GM23338 (cell line): ENCODE measurements around the gene BRD2. TPM values are rescaled to one million over a fixed set of nuclear protein-coding genes. Genes with fewer than 3 reads are reported as not detected.

Experiments used
- ATAC-seq: fragments of 200-7000 bp; cut with Tn5 transposase; 3 replicates; pipeline ENCODE4 v1.9.1; 2020
- DNase-seq: peaks from one replicate; pipeline ENCODE4 v3.0.0-alpha.2; 2015; ENCODE audit warnings: low spot score
- H2AFZ ChIP-seq: fragments of 200-600 bp; sonication (generic); 2 replicates; pipeline ENCODE4 v1.8.0; 2016; ENCODE audit warnings: antibody characterized with exemption, mild to moderate bottlenecking, moderate library complexity
- H3F3A ChIP-seq: fragments of 200-600 bp; sonication (generic); replicated peaks from 2 replicates; pipeline ENCODE4 v1.8.0; 2017; ENCODE audit warnings: antibody characterized with exemption, mixed run types, low read depth
- H3K27ac ChIP-seq: fragments of 200-600 bp; sonication (generic); 2 replicates; pipeline ENCODE4 v1.6.1; 2016; ENCODE audit warnings: low read depth
- H3K27me3 ChIP-seq: fragments of 200-600 bp; sonication (generic); 2 replicates; pipeline ENCODE4 v1.8.0; 2016; ENCODE audit warnings: mild to moderate bottlenecking, mixed run types, moderate library complexity; ENCODE audit not compliant: insufficient read depth
- H3K36me3 ChIP-seq: fragments of 200-600 bp; sonication (generic); 2 replicates; pipeline ENCODE4 v1.8.0; 2016; ENCODE audit warnings: mild to moderate bottlenecking; ENCODE audit not compliant: insufficient read depth
- H3K4me1 ChIP-seq: fragments of 200-600 bp; sonication (generic); 2 replicates; pipeline ENCODE4 v1.8.0; 2016; ENCODE audit warnings: mild to moderate bottlenecking, moderate library complexity; ENCODE audit not compliant: insufficient read depth
- H3K4me2 ChIP-seq: fragments of 200-600 bp; sonication (generic); 2 replicates; pipeline ENCODE4 v1.7.1; 2017; ENCODE audit warnings: mixed run types
- H3K4me3 ChIP-seq: fragments of 200-600 bp; sonication (generic); 2 replicates; pipeline ENCODE4 v1.6.1; 2016; ENCODE audit warnings: mixed run types
- H3K79me2 ChIP-seq: fragments of 200-600 bp; sonication (generic); replicated peaks from 2 replicates; pipeline ENCODE4 v1.8.0; 2017; ENCODE audit warnings: mild to moderate bottlenecking; ENCODE audit not compliant: insufficient read depth
- H3K9me2 ChIP-seq: fragments of 200-600 bp; sonication (generic); 2 replicates; pipeline ENCODE4 v1.8.0; 2017; ENCODE audit not compliant: insufficient read depth
- H4K20me1 ChIP-seq: fragments of 200-600 bp; sonication (generic); replicated peaks from 2 replicates; pipeline ENCODE4 v1.8.0; 2017; ENCODE audit warnings: mild to moderate bottlenecking; ENCODE audit not compliant: insufficient read depth
- H3K27ac Mint-ChIP-seq: 2 replicates; pipeline ENCODE4 v1.8.0; 2020; ENCODE audit warnings: inconsistent platforms, mild to moderate bottlenecking, moderate library complexity, mixed read lengths
- H3K27me3 Mint-ChIP-seq: 3 replicates; pipeline ENCODE4 v1.8.0; 2022; ENCODE audit warnings: low read depth, mild to moderate bottlenecking, moderate library complexity, mixed read lengths, inconsistent platforms; ENCODE audit not compliant: insufficient read depth, poor library complexity
- H3K36me3 Mint-ChIP-seq: 3 replicates; pipeline ENCODE4 v1.8.0; 2021; ENCODE audit warnings: low read depth, mild to moderate bottlenecking, inconsistent platforms, moderate library complexity, mixed read lengths
- H3K4me1 Mint-ChIP-seq: 3 replicates; pipeline ENCODE4 v1.8.0; 2020; ENCODE audit warnings: mild to moderate bottlenecking, inconsistent platforms, mixed read lengths
- H3K4me3 Mint-ChIP-seq: 3 replicates; pipeline ENCODE4 v1.8.0; 2021; ENCODE audit warnings: moderate library complexity, mild to moderate bottlenecking, inconsistent platforms, mixed read lengths
- H3K9me3 Mint-ChIP-seq: 3 replicates; pipeline ENCODE4 v1.8.0; 2020; ENCODE audit warnings: moderate library complexity, mild to moderate bottlenecking, inconsistent platforms, mixed read lengths
- CREB1 ChIP-seq: fragments of 250-450 bp; sonication (Bioruptor Pico); IDR thresholded peaks from 2 replicates; pipeline ENCODE4 v1.5.0; 2020; ENCODE audit warnings: low read depth, mild to moderate bottlenecking, moderate library complexity
- EZH2 ChIP-seq: fragments of 200-600 bp; sonication (generic); IDR thresholded peaks from one replicate; pipeline ENCODE4 v1.8.0; 2017; ENCODE audit warnings: antibody characterized with exemption, mild to moderate bottlenecking, low read depth; ENCODE audit not compliant: unreplicated experiment
- EZH2phosphoT487 ChIP-seq: fragments of 200-600 bp; sonication (generic); IDR thresholded peaks from one replicate; pipeline ENCODE4 v1.8.1; 2018; ENCODE audit warnings: antibody characterized with exemption; ENCODE audit not compliant: unreplicated experiment
- JUNB ChIP-seq: IDR thresholded peaks from one replicate; pipeline ENCODE4 v1.6.1; 2016; ENCODE audit warnings: antibody characterized with exemption; ENCODE audit not compliant: unreplicated experiment
- NANOG ChIP-seq: IDR thresholded peaks from 2 replicates; pipeline ENCODE4 v1.6.1; 2016; ENCODE audit warnings: antibody characterized with exemption, borderline replicate concordance
- POLR2AphosphoS5 ChIP-seq: IDR thresholded peaks from 2 replicates; pipeline ENCODE4 v1.6.1; 2016; ENCODE audit warnings: antibody characterized with exemption, low read depth
- STAT1 ChIP-seq: IDR thresholded peaks from one replicate; pipeline ENCODE4 v1.6.1; 2016; ENCODE audit warnings: antibody characterized with exemption; ENCODE audit not compliant: unreplicated experiment
- ZNF114 ChIP-seq: fragments of 250-450 bp; sonication (Bioruptor Pico); IDR thresholded peaks from 2 replicates; pipeline ENCODE4 v1.5.0; 2020; ENCODE audit warnings: mild to moderate bottlenecking, moderate library complexity
- ZNF331 ChIP-seq: fragments of 250-450 bp; sonication (Bioruptor Pico); IDR thresholded peaks from 2 replicates; pipeline ENCODE4 v1.5.0; 2020; ENCODE audit warnings: low read depth, mild to moderate bottlenecking, moderate library complexity
- ZNF462 ChIP-seq: fragments of 250-450 bp; sonication (Bioruptor Pico); IDR thresholded peaks from 2 replicates; pipeline ENCODE4 v1.5.0; 2020; ENCODE audit warnings: mild to moderate bottlenecking, moderate library complexity
- polyA plus RNA-seq: library from polyadenylated mRNA; unstranded; fragments of >200 nt; fragmentation: Nextera tagmentation; extraction: Ambion mirVana; gene quantifications from 2 replicates; pipeline ENCODE4 v1.2.1, GENCODE V29; 2016
- total RNA-seq: library from RNA; depleted of rRNA; stranded (reverse); fragments of >200 nt; shearing (Covaris generic); gene quantifications from 2 replicates; pipeline ENCODE4 v1.2.3, GENCODE V29; 2014
- TF ChIP-seq, protein P1 (sequence below): IDR thresholded peaks from 2 replicates; pipeline ENCODE4 v1.6.1; 2016; ENCODE audit warnings: antibody characterized with exemption
- TF ChIP-seq, protein P2 (sequence below), 2 experiments: fragments of 200-600 bp in 1 of 2; sonication (generic) in 1 of 2; conservative IDR thresholded peaks; 2 replicates each; pipeline versions ENCODE4 v1.5.1 to v1.6.1; 2016 to 2017; ENCODE audit warnings: antibody characterized with exemption in 2 of 2, low read depth in 2 of 2, mild to moderate bottlenecking in 2 of 2, moderate library complexity in 1 of 2
- TF ChIP-seq, protein P3 (sequence below): IDR thresholded peaks from one replicate; pipeline ENCODE4 v1.6.1; 2018; ENCODE audit warnings: antibody characterized with exemption; ENCODE audit not compliant: unreplicated experiment

BRD2 gene
- total and polyA plus RNA-seq, 2 experiments from 2014 or later, result 84.9 to 169 TPM

DNA sequence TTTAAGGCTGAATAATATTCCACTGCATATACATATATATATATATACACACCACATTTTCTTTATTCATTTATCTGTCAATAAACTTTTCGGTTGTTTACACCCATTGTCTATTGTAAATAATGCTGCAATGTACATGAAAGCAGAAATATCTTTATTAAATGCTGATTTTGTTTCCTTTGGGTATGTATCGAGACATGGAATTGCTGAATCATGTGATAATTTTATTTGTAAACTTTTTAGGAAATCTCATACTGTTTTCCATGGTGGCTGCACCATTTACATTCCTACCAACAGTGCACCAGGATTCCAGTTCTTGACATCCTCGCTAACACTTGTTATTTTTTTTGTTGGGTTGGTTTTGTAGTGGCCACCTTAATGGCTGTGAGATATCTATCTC, 55.1 kb downstream of the BRD2 start:
- TF ChIP-seq ZNF114 (CRISPR knock-in tag), result no peak
- TF ChIP-seq STAT1, result no peak
- TF ChIP-seq, protein P1, sequence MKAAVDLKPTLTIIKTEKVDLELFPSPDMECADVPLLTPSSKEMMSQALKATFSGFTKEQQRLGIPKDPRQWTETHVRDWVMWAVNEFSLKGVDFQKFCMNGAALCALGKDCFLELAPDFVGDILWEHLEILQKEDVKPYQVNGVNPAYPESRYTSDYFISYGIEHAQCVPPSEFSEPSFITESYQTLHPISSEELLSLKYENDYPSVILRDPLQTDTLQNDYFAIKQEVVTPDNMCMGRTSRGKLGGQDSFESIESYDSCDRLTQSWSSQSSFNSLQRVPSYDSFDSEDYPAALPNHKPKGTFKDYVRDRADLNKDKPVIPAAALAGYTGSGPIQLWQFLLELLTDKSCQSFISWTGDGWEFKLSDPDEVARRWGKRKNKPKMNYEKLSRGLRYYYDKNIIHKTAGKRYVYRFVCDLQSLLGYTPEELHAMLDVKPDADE, result no peak
- no peak for TF ChIP-seq EZH2phosphoT487
- no peak for TF ChIP-seq EZH2
- TF ChIP-seq NANOG, result no peak
- no peak for TF ChIP-seq JUNB
- no peak for TF ChIP-seq POLR2AphosphoS5
- TF ChIP-seq, protein P2, sequence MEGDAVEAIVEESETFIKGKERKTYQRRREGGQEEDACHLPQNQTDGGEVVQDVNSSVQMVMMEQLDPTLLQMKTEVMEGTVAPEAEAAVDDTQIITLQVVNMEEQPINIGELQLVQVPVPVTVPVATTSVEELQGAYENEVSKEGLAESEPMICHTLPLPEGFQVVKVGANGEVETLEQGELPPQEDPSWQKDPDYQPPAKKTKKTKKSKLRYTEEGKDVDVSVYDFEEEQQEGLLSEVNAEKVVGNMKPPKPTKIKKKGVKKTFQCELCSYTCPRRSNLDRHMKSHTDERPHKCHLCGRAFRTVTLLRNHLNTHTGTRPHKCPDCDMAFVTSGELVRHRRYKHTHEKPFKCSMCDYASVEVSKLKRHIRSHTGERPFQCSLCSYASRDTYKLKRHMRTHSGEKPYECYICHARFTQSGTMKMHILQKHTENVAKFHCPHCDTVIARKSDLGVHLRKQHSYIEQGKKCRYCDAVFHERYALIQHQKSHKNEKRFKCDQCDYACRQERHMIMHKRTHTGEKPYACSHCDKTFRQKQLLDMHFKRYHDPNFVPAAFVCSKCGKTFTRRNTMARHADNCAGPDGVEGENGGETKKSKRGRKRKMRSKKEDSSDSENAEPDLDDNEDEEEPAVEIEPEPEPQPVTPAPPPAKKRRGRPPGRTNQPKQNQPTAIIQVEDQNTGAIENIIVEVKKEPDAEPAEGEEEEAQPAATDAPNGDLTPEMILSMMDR (conservative IDR thresholded peaks at IDR 0.05; ENCODE audit: low read depth in 2 of 2), result no peak
- TF ChIP-seq, protein P3, sequence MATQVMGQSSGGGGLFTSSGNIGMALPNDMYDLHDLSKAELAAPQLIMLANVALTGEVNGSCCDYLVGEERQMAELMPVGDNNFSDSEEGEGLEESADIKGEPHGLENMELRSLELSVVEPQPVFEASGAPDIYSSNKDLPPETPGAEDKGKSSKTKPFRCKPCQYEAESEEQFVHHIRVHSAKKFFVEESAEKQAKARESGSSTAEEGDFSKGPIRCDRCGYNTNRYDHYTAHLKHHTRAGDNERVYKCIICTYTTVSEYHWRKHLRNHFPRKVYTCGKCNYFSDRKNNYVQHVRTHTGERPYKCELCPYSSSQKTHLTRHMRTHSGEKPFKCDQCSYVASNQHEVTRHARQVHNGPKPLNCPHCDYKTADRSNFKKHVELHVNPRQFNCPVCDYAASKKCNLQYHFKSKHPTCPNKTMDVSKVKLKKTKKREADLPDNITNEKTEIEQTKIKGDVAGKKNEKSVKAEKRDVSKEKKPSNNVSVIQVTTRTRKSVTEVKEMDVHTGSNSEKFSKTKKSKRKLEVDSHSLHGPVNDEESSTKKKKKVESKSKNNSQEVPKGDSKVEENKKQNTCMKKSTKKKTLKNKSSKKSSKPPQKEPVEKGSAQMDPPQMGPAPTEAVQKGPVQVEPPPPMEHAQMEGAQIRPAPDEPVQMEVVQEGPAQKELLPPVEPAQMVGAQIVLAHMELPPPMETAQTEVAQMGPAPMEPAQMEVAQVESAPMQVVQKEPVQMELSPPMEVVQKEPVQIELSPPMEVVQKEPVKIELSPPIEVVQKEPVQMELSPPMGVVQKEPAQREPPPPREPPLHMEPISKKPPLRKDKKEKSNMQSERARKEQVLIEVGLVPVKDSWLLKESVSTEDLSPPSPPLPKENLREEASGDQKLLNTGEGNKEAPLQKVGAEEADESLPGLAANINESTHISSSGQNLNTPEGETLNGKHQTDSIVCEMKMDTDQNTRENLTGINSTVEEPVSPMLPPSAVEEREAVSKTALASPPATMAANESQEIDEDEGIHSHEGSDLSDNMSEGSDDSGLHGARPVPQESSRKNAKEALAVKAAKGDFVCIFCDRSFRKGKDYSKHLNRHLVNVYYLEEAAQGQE, result no peak
- no peak for TF ChIP-seq ZNF462 (CRISPR knock-in tag)
- no peak for TF ChIP-seq CREB1 (CRISPR knock-in tag)
- no peak for TF ChIP-seq ZNF331 (CRISPR knock-in tag)
- ATAC-seq (no peak), DNase-seq (no peak)
- H3K4me3 ChIP-seq, result no peak overlapping the region
- Mint-ChIP-seq H3K27ac (no peak overlapping the region), H3K27me3 (peaks cover 4% of the 10 kb centered on the region), H3K9me3 (no peaks in the 10 kb centered on the region), H3K4me3 (no peak overlapping the region), H3K36me3 (no peaks in the 10 kb centered on the region), H3K4me1 (no peaks in the 10 kb centered on the region; the same call in 2 of the 3 replicates)
- no peaks in the 10 kb centered on the region for H3K27me3 ChIP-seq
- no peaks in the 10 kb centered on the region for H3K36me3 ChIP-seq
- H3K9me2 ChIP-seq, result no peaks in the 10 kb centered on the region; the same call in 1 of the 2 replicates
- H3K4me2 ChIP-seq, result no peak overlapping the region
- H2AFZ ChIP-seq, result no peak overlapping the region
- H3K27ac ChIP-seq, result no peak overlapping the region
- H3K4me1 ChIP-seq, result 0 out of 2 replicates have a peak, but pooled peaks cover 2% of the 10 kb centered on the region
- no peaks in the 10 kb centered on the region for H3F3A ChIP-seq
- H3K79me2 ChIP-seq, result no peaks in the 10 kb centered on the region
- H4K20me1 ChIP-seq, result no peaks in the 10 kb centered on the region
